Vagina (tissue), 2 donors: ENCODE measurements around the gene MBOAT2.

Experiments
- CTCF ChIP-seq, 3 experiments: fragments of 450-650 bp in 2 of 3; fragments of 200-600 bp in 1 of 3; sonication (generic) in 1 of 3; IDR thresholded peaks; one replicate each; pipeline ENCODE4 v1.5.1; 2017 to 2019; ENCODE audit warnings: antibody characterized with exemption in 3 of 3, mild to moderate bottlenecking in 2 of 3, moderate library complexity in 2 of 3
- POLR2A ChIP-seq, 2 donors: fragments of 450-650 bp; IDR thresholded peaks; one replicate each; pipeline ENCODE4 v1.6.1; 2017; ENCODE audit warnings: antibody characterized with exemption in 2 of 2, mild to moderate bottlenecking in 2 of 2, moderate library complexity in 2 of 2
- POLR2AphosphoS5 ChIP-seq, 2 donors: sonication (generic); formaldehyde crosslinking; IDR thresholded peaks; one replicate each; pipeline ENCODE4 v1.9.0; 2017; ENCODE audit warnings: antibody characterized with exemption in 2 of 2, mild to moderate bottlenecking in 2 of 2, low read depth in 1 of 2; ENCODE audit not compliant: insufficient read depth in 1 of 2

- TF ChIP-seq POLR2A (IDR thresholded peaks at IDR 0.05) (no peak), CTCF (IDR thresholded peaks at IDR 0.05) (no peak), POLR2AphosphoS5 (IDR thresholded peaks at IDR 0.05; ENCODE audit: insufficient read depth in 1 of 2, low read depth in 1 of 2) (no peak)
Observed at GRCh38 chr2:8993902-8994278, 9.6 kb downstream of the MBOAT2 start.
